CD4-positive, alpha-beta T cell treated with Interleukin-4 for 4 hours (primary cell): ENCODE results near the gene CNN3.

Experiments used
- DNase-seq: peaks from one replicate; pipeline ENCODE4 v3.0.0-alpha.2; 2020

Gene CNN3

DNA sequence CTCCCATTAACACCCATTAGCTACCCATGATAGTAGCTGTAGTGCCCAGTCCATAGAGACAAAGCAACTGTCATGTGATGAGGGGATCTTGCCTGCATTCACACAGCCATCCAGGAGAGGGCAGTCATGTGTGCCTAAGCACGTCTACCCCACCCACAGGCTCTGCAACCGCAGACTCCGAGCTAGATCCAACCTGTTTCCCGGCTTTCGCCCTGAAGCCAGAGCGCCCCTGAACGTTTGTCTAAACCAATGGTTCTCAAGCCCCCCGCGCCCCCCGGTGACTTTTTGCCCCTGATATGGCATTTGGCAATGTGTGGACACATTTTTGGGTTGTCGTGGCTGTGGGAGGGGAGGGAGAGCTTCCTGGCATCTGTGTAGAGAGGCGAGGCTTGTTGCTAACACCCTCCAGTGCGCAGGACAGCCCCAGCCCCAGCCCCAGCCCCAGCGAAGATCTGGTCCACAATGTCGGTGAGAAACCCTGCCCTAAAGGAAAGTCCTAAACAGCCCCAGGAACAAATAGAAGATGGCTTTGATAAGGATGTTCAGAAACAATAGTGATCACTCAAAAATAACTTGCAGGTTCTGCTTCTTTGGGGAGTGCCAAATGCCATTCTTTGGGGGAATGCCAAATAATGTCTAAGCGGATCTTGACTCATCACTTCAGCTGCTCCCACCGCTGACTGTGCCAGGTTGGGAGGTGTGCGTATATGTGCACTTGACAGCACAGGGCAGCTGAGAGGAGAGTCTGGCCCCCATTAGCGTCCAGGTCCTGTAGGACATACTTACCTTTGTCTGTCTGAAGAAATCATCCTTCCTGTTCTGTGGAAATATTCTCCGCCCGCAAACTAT is 72.2 kb downstream of the CNN3 start:
- peak; percentile 72 for DNase-seq

DNA sequence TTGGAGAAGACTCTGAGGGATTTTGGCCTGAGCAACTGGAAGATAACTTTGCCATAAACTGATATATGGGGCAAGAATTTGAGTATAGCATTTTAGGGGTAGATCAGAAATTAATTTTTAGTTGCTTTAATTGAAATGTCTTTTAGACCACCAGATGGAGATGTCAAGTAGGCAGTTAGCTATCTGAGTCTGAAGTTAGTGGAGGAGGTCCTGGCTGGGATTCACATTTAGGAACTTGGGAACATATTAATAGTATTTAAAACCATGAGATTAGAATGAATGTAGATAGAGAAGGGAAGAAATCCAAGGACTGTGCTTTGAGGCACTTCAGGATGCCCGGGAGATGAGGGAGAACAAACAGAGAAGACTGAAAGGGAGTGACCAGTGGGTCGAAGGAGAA is 74.1 kb downstream of the CNN3 start:
- DNase-seq, result no peak

- no peak for DNase-seq
These were observed 75.3 kb downstream of the CNN3 start for GRCh38 chr1:94851571-94851970.
